DOHH2 (cell line): ENCODE data around the gene IGF2BP3.

Source experiments
- H3F3A ChIP-seq: fragments of 200-600 bp; sonication (generic), shearing (Covaris generic); 2 replicates; pipeline ENCODE4 v1.6.0; 2016; ENCODE audit warnings: antibody characterized with exemption, mild to moderate bottlenecking; ENCODE audit not compliant: control insufficient read depth, insufficient read depth
- H3K27ac ChIP-seq: fragments of 200-600 bp; sonication (generic); 2 replicates; pipeline ENCODE4 v1.5.1; 2014; ENCODE audit warnings: low read depth, mild to moderate bottlenecking, low read length, moderate library complexity
- H3K27me3 ChIP-seq: fragments of 200-600 bp; sonication (generic); 2 replicates; pipeline ENCODE4 v1.6.1; 2014; ENCODE audit warnings: mild to moderate bottlenecking, low read length, mixed read lengths; ENCODE audit not compliant: control insufficient read depth
- H3K36me3 ChIP-seq: fragments of 200-600 bp; sonication (generic); 2 replicates; pipeline ENCODE4 v1.6.1; 2014; ENCODE audit warnings: mild to moderate bottlenecking, low read length, moderate library complexity, mixed read lengths; ENCODE audit not compliant: control insufficient read depth
- H3K4me1 ChIP-seq: fragments of 200-600 bp; sonication (generic); 2 replicates; pipeline ENCODE4 v1.6.1; 2014; ENCODE audit warnings: mild to moderate bottlenecking, low read length, mixed read lengths; ENCODE audit not compliant: control insufficient read depth
- H3K4me2 ChIP-seq: fragments of 200-600 bp; sonication (generic); 2 replicates; pipeline ENCODE4 v1.6.0; 2014; ENCODE audit warnings: mild to moderate bottlenecking, low read length, moderate library complexity
- H3K4me3 ChIP-seq: fragments of 200-600 bp; sonication (generic); 2 replicates; pipeline ENCODE4 v1.5.1; 2014; ENCODE audit warnings: mild to moderate bottlenecking, low read length, mixed read lengths
- H3K79me2 ChIP-seq: fragments of 200-600 bp; sonication (generic); 2 replicates; pipeline ENCODE4 v1.6.1; 2014; ENCODE audit warnings: mild to moderate bottlenecking, low read length, mixed read lengths; ENCODE audit not compliant: control insufficient read depth
- H3K9me2 ChIP-seq: fragments of 200-600 bp; sonication (generic); replicated peaks from 2 replicates; pipeline ENCODE4 v1.6.1; 2014; ENCODE audit warnings: mild to moderate bottlenecking, low read length, mixed read lengths; ENCODE audit not compliant: control insufficient read depth
- H3K9me3 ChIP-seq: fragments of 200-600 bp; sonication (generic); 2 replicates; pipeline ENCODE4 v1.6.1; 2014; ENCODE audit warnings: antibody characterized with exemption, low read length, mixed read lengths; ENCODE audit not compliant: control insufficient read depth, insufficient read depth
- H4K20me1 ChIP-seq: fragments of 200-600 bp; sonication (generic); 2 replicates; pipeline ENCODE4 v1.6.0; 2014; ENCODE audit warnings: low read depth, mild to moderate bottlenecking, antibody characterized with exemption, low read length, moderate library complexity; ENCODE audit not compliant: control insufficient read depth, insufficient read depth
- EZH2phosphoT487 ChIP-seq: fragments of 200-600 bp; sonication (generic); IDR thresholded peaks from 2 replicates; pipeline ENCODE4 v1.6.1; 2017; ENCODE audit warnings: borderline replicate concordance, mild to moderate bottlenecking, antibody characterized with exemption, low read length, moderate library complexity, mixed read lengths
- TF ChIP-seq, protein P1 (sequence below): fragments of 200-600 bp; sonication (generic); IDR thresholded peaks from one replicate; pipeline ENCODE4 v1.5.1; 2014; ENCODE audit warnings: antibody characterized with exemption, mild to moderate bottlenecking, low read depth, low read length; ENCODE audit not compliant: poor library complexity, severe bottlenecking

Gene IGF2BP3

GRCh38 chr7:23486002-23486773 is 15.9 kb upstream of the IGF2BP3 start:
- no peak overlapping the region for H3K4me3 ChIP-seq
- no peak overlapping the region for H3K27ac ChIP-seq
- H3K36me3 ChIP-seq, result 0 out of 2 replicates have a peak, but pooled peaks cover 3% of the 10 kb centered on the region
- no peaks in the 10 kb centered on the region for H4K20me1 ChIP-seq
- no peaks in the 10 kb centered on the region for H3K9me3 ChIP-seq
- H3K79me2 ChIP-seq, result peaks cover 14% of the 10 kb centered on the region
- no peaks in the 10 kb centered on the region for H3K9me2 ChIP-seq
- peaks cover 20% of the 10 kb centered on the region for H3F3A ChIP-seq
- TF ChIP-seq EZH2phosphoT487, result no peak
- TF ChIP-seq, protein P1, sequence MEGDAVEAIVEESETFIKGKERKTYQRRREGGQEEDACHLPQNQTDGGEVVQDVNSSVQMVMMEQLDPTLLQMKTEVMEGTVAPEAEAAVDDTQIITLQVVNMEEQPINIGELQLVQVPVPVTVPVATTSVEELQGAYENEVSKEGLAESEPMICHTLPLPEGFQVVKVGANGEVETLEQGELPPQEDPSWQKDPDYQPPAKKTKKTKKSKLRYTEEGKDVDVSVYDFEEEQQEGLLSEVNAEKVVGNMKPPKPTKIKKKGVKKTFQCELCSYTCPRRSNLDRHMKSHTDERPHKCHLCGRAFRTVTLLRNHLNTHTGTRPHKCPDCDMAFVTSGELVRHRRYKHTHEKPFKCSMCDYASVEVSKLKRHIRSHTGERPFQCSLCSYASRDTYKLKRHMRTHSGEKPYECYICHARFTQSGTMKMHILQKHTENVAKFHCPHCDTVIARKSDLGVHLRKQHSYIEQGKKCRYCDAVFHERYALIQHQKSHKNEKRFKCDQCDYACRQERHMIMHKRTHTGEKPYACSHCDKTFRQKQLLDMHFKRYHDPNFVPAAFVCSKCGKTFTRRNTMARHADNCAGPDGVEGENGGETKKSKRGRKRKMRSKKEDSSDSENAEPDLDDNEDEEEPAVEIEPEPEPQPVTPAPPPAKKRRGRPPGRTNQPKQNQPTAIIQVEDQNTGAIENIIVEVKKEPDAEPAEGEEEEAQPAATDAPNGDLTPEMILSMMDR, result no peak
- H3K4me2 ChIP-seq, result no peak overlapping the region
- no peaks in the 10 kb centered on the region for H3K27me3 ChIP-seq
- H3K4me1 ChIP-seq, result peaks cover 15% of the 10 kb centered on the region

- Histone ChIP-seq H3K27me3 (no peaks in the 10 kb centered on the region), H3K36me3 (peaks cover 9% of the 10 kb centered on the region; the same call in 1 of the 2 replicates), H3K27ac (no peak overlapping the region), H4K20me1 (no peaks in the 10 kb centered on the region), H3K4me2 (no peak overlapping the region), H3K4me3 (no peak overlapping the region), H3K9me2 (no peaks in the 10 kb centered on the region), H3K79me2 (peaks cover 17% of the 10 kb centered on the region), H3F3A (peaks cover 24% of the 10 kb centered on the region), H3K9me3 (no peaks in the 10 kb centered on the region), H3K4me1 (peaks cover 18% of the 10 kb centered on the region)
- no peak for TF ChIP-seq EZH2phosphoT487
- TF ChIP-seq, protein P1, result no peak
Observed at GRCh38 chr7:23482686-23483085, 12.4 kb upstream of the IGF2BP3 start.

DNA sequence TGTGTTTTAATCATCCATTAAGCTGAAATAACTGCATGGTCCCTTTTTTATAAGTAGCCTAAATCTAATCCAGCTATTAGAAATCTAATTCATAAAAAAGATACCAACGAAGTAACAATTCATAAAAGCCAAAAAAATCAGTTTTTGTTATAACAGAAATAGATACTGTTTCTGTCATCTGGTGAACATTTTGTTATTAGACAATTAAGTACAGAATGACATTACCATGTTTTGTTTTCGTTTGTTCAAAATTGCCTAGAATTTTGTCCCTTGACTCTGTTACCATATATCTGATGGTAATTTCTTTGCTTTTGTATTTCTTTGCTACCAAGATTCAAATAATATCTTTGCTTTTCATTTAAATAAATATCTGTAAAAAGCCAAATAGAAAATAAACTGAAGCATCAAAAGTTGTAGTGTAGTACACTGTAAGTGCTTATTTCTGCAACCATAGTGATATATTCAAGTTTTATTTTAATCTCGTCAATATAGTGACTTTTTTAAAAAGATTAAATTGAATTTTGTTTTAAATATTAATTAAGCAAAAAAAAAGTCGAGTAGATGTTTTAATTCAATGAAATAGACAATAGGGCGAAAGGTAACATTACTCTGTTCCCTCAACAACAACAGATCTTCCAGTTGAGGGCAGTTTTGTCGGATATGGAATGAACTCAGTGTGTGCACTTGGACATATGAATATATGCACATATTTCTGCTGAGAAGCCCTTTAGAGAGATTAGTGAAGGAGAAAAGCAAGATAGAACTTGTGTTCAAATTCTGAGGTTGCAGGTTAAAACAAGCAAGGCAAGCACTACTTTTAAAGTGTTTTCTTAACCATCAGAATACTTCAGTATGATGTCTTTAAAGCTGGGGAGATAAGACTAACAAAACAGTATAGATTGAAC is 7.9 kb upstream of the IGF2BP3 start:
- Histone ChIP-seq H3K27ac (no peak overlapping the region), H3K9me2 (no peaks in the 10 kb centered on the region), H3K4me2 (peak overlapping the region; percentile 69), H3K79me2 (peaks cover 56% of the 10 kb centered on the region), H3K9me3 (no peaks in the 10 kb centered on the region), H4K20me1 (no peaks in the 10 kb centered on the region), H3K27me3 (no peaks in the 10 kb centered on the region), H3K4me3 (peak overlapping the region; percentile 18; the same call in 1 of the 2 replicates), H3F3A (peaks cover 32% of the 10 kb centered on the region), H3K4me1 (peaks cover 36% of the 10 kb centered on the region), H3K36me3 (peaks cover 22% of the 10 kb centered on the region)
- TF ChIP-seq EZH2phosphoT487, result no peak
- TF ChIP-seq, protein P1, result no peak
